HepG2 (cell line): Measurements from ENCODE around the gene KNL1. TPM values are rescaled to one million over a fixed set of nuclear protein-coding genes. Genes with fewer than 3 reads are reported as not detected.

Experiments
- ATAC-seq: fragments of 200-7000 bp; cut with Tn5 transposase; 3 replicates; pipeline ENCODE4 v1.9.1; 2020; ENCODE audit warnings: mild to moderate bottlenecking, moderate library complexity
- BruUV-seq: library from RNA; stranded (reverse); fragments of 400-500 nt; replicated peaks from 2 replicates; lab custom pipeline; 2021; lab: Mats Ljungman, UMichigan
- CTCF ChIA-PET: fragments of 300-600 bp; formaldehyde crosslinking; extraction: SDS; loops from one replicate; lab custom pipeline; 2021; ENCODE audit warnings: low total read pairs, inconsistent platforms, low intra/inter-chr PET ratio; lab: Yijun Ruan, JAX
- POLR2A ChIA-PET: fragments of 350-600 bp; sonication (Branson Sonifier 250); formaldehyde crosslinking; loops from one replicate; lab custom pipeline; 2020; ENCODE audit warnings: antibody characterized with exemption, inconsistent platforms; lab: Yijun Ruan, JAX
- DNase-seq: peaks from one replicate; pipeline ENCODE4 v3.0.0-alpha.2; 2015; ENCODE audit warnings: low spot score
- FAIRE-seq: peaks from 3 replicates; lab custom pipeline; 2011; peaks lifted over from hg19 to GRCh38; lab: Jason Lieb, UNC
- H2AFZ ChIP-seq: one replicate; pipeline ENCODE4 v1.6.1; 2011; ENCODE audit warnings: low read length, inconsistent platforms
- H3K27ac ChIP-seq: fragments of 300-600 bp; 3 replicates; pipeline ENCODE4 v1.8.0; 2011; ENCODE audit warnings: mixed run types, mild to moderate bottlenecking, mixed read lengths, low read length, inconsistent platforms; ENCODE audit not compliant: insufficient read depth; ENCODE audit errors: extremely low read length
- H3K27me3 ChIP-seq, 2 experiments: fragments of 200-600 bp in 1 of 2; 2 replicates in 1 of 2; 3 replicates in 1 of 2; pipeline versions ENCODE4 v1.6.0 to v1.8.0; 2011; ENCODE audit warnings: low read length in 2 of 2, mild to moderate bottlenecking in 2 of 2, moderate library complexity in 2 of 2, inconsistent platforms in 1 of 2; ENCODE audit not compliant: insufficient read depth in 2 of 2, control insufficient read depth in 1 of 2
- H3K36me3 ChIP-seq, 2 experiments: fragments of 200-600 bp in 1 of 2; replicated peaks in 1 of 2; 2 replicates in 1 of 2; 3 replicates in 1 of 2; pipeline versions ENCODE4 v1.5.1 to v1.8.0; 2011; ENCODE audit warnings: low read length in 2 of 2, inconsistent platforms in 1 of 2; ENCODE audit not compliant: insufficient read depth in 2 of 2, control insufficient read depth in 1 of 2
- H3K4me1 ChIP-seq: 2 replicates; pipeline ENCODE4 v1.5.1; 2012; ENCODE audit warnings: low read length, inconsistent platforms; ENCODE audit not compliant: insufficient read depth
- H3K4me2 ChIP-seq: 2 replicates; pipeline ENCODE4 v1.6.0; 2011; ENCODE audit warnings: low read depth, low read length, inconsistent platforms
- H3K4me3 ChIP-seq, 3 experiments: fragments of 200-600 bp in 1 of 3; sonication (generic), shearing (Covaris generic) in 1 of 3; replicated peaks in 1 of 3; 2 replicates each; pipeline ENCODE4 v1.5.1; 2011 to 2016; ENCODE audit warnings: low read length in 3 of 3, inconsistent platforms in 2 of 3, low read depth in 2 of 3, mild to moderate bottlenecking in 2 of 3, control low read depth in 1 of 3, mixed read lengths in 1 of 3; ENCODE audit not compliant: insufficient read depth in 1 of 3
- H3K79me2 ChIP-seq: one replicate; pipeline ENCODE4 v1.6.1; 2011; ENCODE audit warnings: low read length, inconsistent platforms; ENCODE audit not compliant: insufficient read depth
- H3K9ac ChIP-seq: 2 replicates; pipeline ENCODE4 v1.6.0; 2011; ENCODE audit warnings: mild to moderate bottlenecking, low read depth, low read length, inconsistent platforms; ENCODE audit not compliant: insufficient read depth
- H3K9me3 ChIP-seq: 2 replicates; pipeline ENCODE4 v1.5.1; 2012; ENCODE audit warnings: mild to moderate bottlenecking, low read length
- H4K20me1 ChIP-seq: 2 replicates; pipeline ENCODE4 v1.6.0; 2011; ENCODE audit warnings: inconsistent platforms, mild to moderate bottlenecking, low read length, moderate library complexity; ENCODE audit not compliant: insufficient read depth
- LRRFIP1 ChIP-seq: sonication (generic); formaldehyde crosslinking; conservative IDR thresholded peaks from 2 replicates; pipeline ENCODE4 v1.4.0; 2020; ENCODE audit warnings: missing genetic modification reagents
- MTF1 ChIP-seq: sonication (generic); formaldehyde crosslinking; IDR thresholded peaks from 2 replicates; pipeline ENCODE4 v1.5.0; 2020; ENCODE audit warnings: missing genetic modification reagents
- NFIB ChIP-seq: sonication (generic); formaldehyde crosslinking; IDR thresholded peaks from 2 replicates; pipeline ENCODE4 v1.9.0; 2021; ENCODE audit warnings: missing genetic modification reagents, mild to moderate bottlenecking, borderline replicate concordance
- ZBTB14 ChIP-seq: sonication (generic); formaldehyde crosslinking; IDR thresholded peaks from 2 replicates; pipeline ENCODE4 v1.4.0; 2020; ENCODE audit warnings: missing genetic modification reagents
- ZC3H13 ChIP-seq: sonication (generic); formaldehyde crosslinking; IDR thresholded peaks from 2 replicates; pipeline ENCODE4 v1.8.1; 2023; ENCODE audit warnings: mild to moderate bottlenecking, missing genetic modification reagents, moderate library complexity
- ZNF343 ChIP-seq: sonication (generic); formaldehyde crosslinking; IDR thresholded peaks from 2 replicates; pipeline ENCODE4 v1.4.0; 2020; ENCODE audit warnings: mild to moderate bottlenecking, missing genetic modification reagents
- ZNF354B ChIP-seq: sonication (generic); formaldehyde crosslinking; IDR thresholded peaks from 2 replicates; pipeline ENCODE4 v1.8.0; 2022; ENCODE audit warnings: mild to moderate bottlenecking, missing genetic modification reagents
- ZNF441 ChIP-seq: sonication (generic); formaldehyde crosslinking; IDR thresholded peaks from 2 replicates; pipeline ENCODE4 v1.7.0; 2021; ENCODE audit warnings: missing genetic modification reagents, borderline replicate concordance
- WGBS: methylation state at CpG from one replicate; pipeline ENCODE4 v1.1.6; 2017; ENCODE audit warnings: low lambda C conversion rate; 5-methylcytosine and 5-hydroxymethylcytosine counted together
- in situ Hi-C: cut with HindIII; loops from 2 replicates; pipeline ENCODE4 v1.10.0; 2017; ENCODE audit warnings: low pct_unique_long_range_greater_than_20kb; ENCODE audit not compliant: extremely low pct_ligation_motif_present
- intact Hi-C: fragments of 100-400 bp; cut with micrococcal nuclease; formaldehyde crosslinking; loops from one replicate; pipeline ENCODE4 v1.10.0; 2022; ENCODE audit not compliant: unreplicated experiment
- polyA plus RNA-seq, 8 experiments: library from polyadenylated mRNA; depleted of rRNA in 3 of 8; stranded (reverse) in 7 of 8; unstranded in 1 of 8; fragments of >200 nt; fragmentation: Illumina TruSeq in 4 of 8; extraction: Trizol in 4 of 8; gene quantifications; 2 replicates each; pipeline versions ENCODE4 v1.2.1 to v1.2.3, GENCODE V29; 2011 to 2016; ENCODE audit warnings: low read depth in 4 of 8, missing spikeins in 1 of 8, mixed read lengths in 1 of 8; ENCODE audit not compliant: insufficient read depth in 1 of 8
- total RNA-seq, 5 experiments: library from RNA; depleted of rRNA; stranded (reverse); fragments of >200 nt; fragmentation: Illumina TruSeq; extraction: Trizol; gene quantifications; 2 replicates each; pipeline ENCODE4 v1.2.3, GENCODE V29; 2016; ENCODE audit warnings: low read depth in 1 of 5

KNL1 gene
- total and polyA plus RNA-seq, 2 of the 13 experiments (the other 11 are each of a cell fraction or from before 2014, with no cell fraction given), result 8.0 to 21.4 TPM

GRCh38 chr15:40685376-40685775 lies 91.3 kb downstream of the KNL1 start:
- no peak overlapping the region for H3K4me3 ChIP-seq
- peaks cover 6% of the 10 kb centered on the region for H3K4me1 ChIP-seq
- ATAC-seq (peak; percentile 57), DNase-seq (no peak), FAIRE-seq (no peak)
- BruUV-seq, result no TSS peak
- in situ Hi-C loops (no loop called here), intact Hi-C loops (no loop called here)
- no peaks in the 10 kb centered on the region for H3K36me3 ChIP-seq
- H3K4me2 ChIP-seq, result no peak overlapping the region
- no peak overlapping the region for H3K27ac ChIP-seq
- no peak for TF ChIP-seq MTF1
- no peak for TF ChIP-seq ZBTB14 (CRISPR knock-in tag)
- H3K9me3 ChIP-seq, result no peaks in the 10 kb centered on the region
- H3K79me2 ChIP-seq, result no peaks in the 10 kb centered on the region
- H4K20me1 ChIP-seq, result no peaks in the 10 kb centered on the region
- ChIA-PET POLR2A (interaction anchor here (1.6 kb wide), 1 partner anchor 9 kb away, joined by 8 read pairs; no protein-coding TSS in a partner anchor), CTCF (no interaction called here)
- no peak overlapping the region for H2AFZ ChIP-seq
- WGBS, result 68% methylated on average over 2 of the region's 2 CpGs
- H3K27me3 ChIP-seq, result no peaks in the 10 kb centered on the region
- no peak overlapping the region for H3K9ac ChIP-seq

- Histone ChIP-seq H3K9me3 (no peaks in the 10 kb centered on the region), H4K20me1 (no peaks in the 10 kb centered on the region), H3K4me1 (peaks cover 8% of the 10 kb centered on the region; the same call in 1 of the 2 replicates), H3K9ac (no peak overlapping the region), H3K27me3 (no peaks in the 10 kb centered on the region; a peak in 1 of 5 replicates), H3K4me2 (no peak overlapping the region), H2AFZ (no peak overlapping the region), H3K79me2 (no peaks in the 10 kb centered on the region), H3K4me3 (no peak overlapping the region), H3K36me3 (no peaks in the 10 kb centered on the region), H3K27ac (no peak overlapping the region)
- WGBS, result 96% methylated on average over 9 of the region's 9 CpGs
- ChIA-PET POLR2A (no interaction called here), CTCF (no interaction called here)
- BruUV-seq, result no TSS peak
- intact Hi-C loops, result no loop called here
- in situ Hi-C loops, result no loop called here
- no peak for TF ChIP-seq ZNF441 (CRISPR knock-in tag)
- TF ChIP-seq LRRFIP1 (CRISPR knock-in tag), result no peak
- TF ChIP-seq NFIB (CRISPR knock-in tag), result no peak
- no peak for TF ChIP-seq ZNF343
- TF ChIP-seq ZNF354B, result no peak
- TF ChIP-seq ZC3H13 (CRISPR knock-in tag), result no peak
- ATAC-seq (no peak), DNase-seq (no peak), FAIRE-seq (no peak)
Measured at GRCh38 chr15:40688932-40689799, 95.1 kb downstream of the KNL1 start.
